SK-N-DZ (cell line): Measurements from ENCODE around the gene FGGY.

Experiments used
- DNase-seq: peaks from one replicate; pipeline ENCODE4 v3.0.0-alpha.2; 2015; ENCODE audit warnings: low spot score

The FGGY gene

GRCh38 chr1:59672851-59673572 lies 376.1 kb downstream of the FGGY start:
- DNase-seq = no peak

GRCh38 chr1:59673573-59674450 lies 376.9 kb downstream of the FGGY start:
- no peak for DNase-seq

- DNase-seq = no peak
These were observed 377.7 kb downstream of the FGGY start for GRCh38 chr1:59674595-59674994.

- DNase-seq = no peak
These were observed 379.0 kb downstream of the FGGY start for GRCh38 chr1:59675936-59676335.

- DNase-seq = no peak
These were observed 381.1 kb downstream of the FGGY start for GRCh38 chr1:59678040-59678439.

- peak; percentile 28 for DNase-seq
These were observed 381.8 kb downstream of the FGGY start for GRCh38 chr1:59678493-59679228.

- peak; percentile 49 for DNase-seq
These were observed 383.1 kb downstream of the FGGY start for GRCh38 chr1:59680044-59680443.

GRCh38 chr1:59682396-59683080 lies 385.6 kb downstream of the FGGY start:
- DNase-seq = peak; percentile 29

- no peak for DNase-seq
These were observed 386.3 kb downstream of the FGGY start for GRCh38 chr1:59683197-59683596.

GRCh38 chr1:59684698-59685097 lies 387.8 kb downstream of the FGGY start:
- no peak for DNase-seq

GRCh38 chr1:59685101-59685500 lies 388.2 kb downstream of the FGGY start:
- no peak for DNase-seq

GRCh38 chr1:59685666-59686065 lies 388.8 kb downstream of the FGGY start:
- DNase-seq = no peak

GRCh38 chr1:59686170-59686569 lies 389.3 kb downstream of the FGGY start:
- DNase-seq = no peak

GRCh38 chr1:59686574-59686973 lies 389.7 kb downstream of the FGGY start:
- no peak for DNase-seq

- no peak for DNase-seq
These were observed 390.2 kb downstream of the FGGY start for GRCh38 chr1:59687081-59687480.

- no peak for DNase-seq
These were observed 392.1 kb downstream of the FGGY start for GRCh38 chr1:59688976-59689375.

GRCh38 chr1:59689730-59690129 lies 392.8 kb downstream of the FGGY start:
- DNase-seq = no peak

- DNase-seq = no peak
These were observed 393.5 kb downstream of the FGGY start for GRCh38 chr1:59690171-59690930.

GRCh38 chr1:59691261-59691660 lies 394.4 kb downstream of the FGGY start:
- DNase-seq = peak; percentile 56

GRCh38 chr1:59692591-59692990 lies 395.7 kb downstream of the FGGY start:
- DNase-seq = peak; percentile 83

GRCh38 chr1:59693406-59693805 lies 396.5 kb downstream of the FGGY start:
- no peak for DNase-seq
